CD4-positive, alpha-beta T cell treated with Interferon gamma for 1 hour (primary cell): ENCODE results near the gene SCNN1A.

Experiments
- DNase-seq: peaks from one replicate; pipeline ENCODE4 v3.0.0-alpha.2; 2020

The SCNN1A gene

GRCh38 chr12:6315704-6316597 is 59.4 kb downstream of the SCNN1A start:
- no peak for DNase-seq

GRCh38 chr12:6315184-6315583 is 60.2 kb downstream of the SCNN1A start:
- no peak for DNase-seq

DNA sequence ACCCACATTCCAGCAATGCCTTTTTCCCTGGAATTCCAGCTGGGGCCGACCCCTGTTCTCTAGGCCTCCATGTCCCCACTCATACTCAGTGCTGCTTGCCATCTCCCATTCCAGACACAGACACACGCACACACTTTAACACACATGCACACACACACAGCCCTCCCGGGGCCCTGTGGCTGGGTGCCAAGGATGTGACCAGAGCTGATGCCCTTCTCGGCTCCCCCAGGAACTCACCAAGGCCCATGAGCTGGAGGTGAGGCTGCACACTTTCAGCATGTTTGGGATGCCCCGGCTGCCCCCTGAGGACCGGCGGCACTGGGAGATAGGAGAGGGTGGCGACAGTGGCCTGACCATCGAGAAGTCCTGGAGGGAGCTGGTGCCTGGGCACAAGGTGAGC is 60.6 kb downstream of the SCNN1A start:
- no peak for DNase-seq

DNA sequence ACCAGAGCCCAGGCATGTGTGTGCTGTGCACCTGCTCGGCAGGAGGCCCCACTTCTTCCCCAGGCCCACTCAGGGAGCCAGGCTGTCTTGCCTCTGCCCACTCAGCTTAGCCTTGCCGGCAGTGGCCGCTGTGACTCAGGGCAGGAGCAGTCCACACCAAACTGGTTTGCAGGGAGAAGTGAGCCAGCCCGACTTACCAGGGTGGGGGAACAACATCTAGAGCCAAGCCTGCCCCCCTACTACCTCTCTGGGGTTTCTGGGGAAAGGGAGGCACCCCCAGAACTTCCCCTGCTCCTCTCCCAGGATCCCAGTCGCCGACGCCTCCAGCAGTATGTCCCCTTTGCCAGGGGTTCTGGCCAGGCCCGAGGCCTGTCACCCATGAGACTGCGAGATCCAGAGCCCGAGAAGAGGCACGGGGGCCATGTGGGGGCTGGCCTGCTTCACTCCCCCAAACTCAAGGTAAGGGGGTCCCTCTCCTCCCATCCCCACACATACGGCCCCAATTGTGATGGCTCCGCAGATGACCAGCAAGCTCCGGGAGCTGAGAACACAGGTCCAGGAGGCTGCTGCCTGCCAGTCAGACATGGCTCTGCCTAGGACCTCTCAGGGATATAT is 61.9 kb downstream of the SCNN1A start:
- no peak for DNase-seq

DNA sequence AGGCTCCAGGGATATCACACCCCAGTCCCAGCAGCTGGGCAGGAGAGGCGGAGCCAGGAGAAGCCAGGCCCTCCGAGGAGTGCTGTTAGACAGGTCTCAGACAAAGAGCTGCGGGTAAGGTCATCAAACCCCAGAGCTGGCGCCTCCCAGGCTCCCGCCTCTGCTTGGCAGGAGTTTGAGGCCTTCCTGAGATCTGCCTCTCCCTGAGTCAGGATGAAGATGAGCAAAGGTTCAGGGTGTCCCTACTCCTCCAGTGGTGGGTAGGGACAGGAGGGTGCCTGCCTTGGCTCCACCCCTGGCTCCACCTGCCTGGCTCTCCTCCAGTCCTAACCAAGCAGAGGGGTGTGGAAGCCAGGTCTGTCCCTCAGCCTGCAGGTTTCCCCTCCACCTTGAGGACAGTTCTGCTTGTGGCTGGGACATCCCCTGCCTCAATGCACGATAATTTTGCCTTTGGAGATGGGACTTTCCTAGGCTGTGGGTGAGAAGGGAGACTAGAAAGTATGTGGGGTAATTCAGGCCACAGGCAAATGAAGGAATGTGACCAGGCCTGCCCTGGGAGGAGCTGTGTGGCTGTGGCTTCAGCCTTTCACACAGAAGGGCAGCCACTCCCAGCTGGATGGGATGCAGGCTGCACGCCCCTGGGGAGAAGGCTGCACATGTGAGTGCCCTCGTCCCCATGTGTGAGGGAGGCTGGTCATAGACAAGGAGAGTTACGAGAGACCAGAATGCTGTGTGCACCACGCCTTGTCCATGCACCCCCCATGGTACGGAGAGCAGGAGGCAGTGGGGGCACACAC is 62.6 kb downstream of the SCNN1A start:
- no peak for DNase-seq

- no peak for DNase-seq
These were observed 63.4 kb downstream of the SCNN1A start for GRCh38 chr12:6311822-6312528.

DNA sequence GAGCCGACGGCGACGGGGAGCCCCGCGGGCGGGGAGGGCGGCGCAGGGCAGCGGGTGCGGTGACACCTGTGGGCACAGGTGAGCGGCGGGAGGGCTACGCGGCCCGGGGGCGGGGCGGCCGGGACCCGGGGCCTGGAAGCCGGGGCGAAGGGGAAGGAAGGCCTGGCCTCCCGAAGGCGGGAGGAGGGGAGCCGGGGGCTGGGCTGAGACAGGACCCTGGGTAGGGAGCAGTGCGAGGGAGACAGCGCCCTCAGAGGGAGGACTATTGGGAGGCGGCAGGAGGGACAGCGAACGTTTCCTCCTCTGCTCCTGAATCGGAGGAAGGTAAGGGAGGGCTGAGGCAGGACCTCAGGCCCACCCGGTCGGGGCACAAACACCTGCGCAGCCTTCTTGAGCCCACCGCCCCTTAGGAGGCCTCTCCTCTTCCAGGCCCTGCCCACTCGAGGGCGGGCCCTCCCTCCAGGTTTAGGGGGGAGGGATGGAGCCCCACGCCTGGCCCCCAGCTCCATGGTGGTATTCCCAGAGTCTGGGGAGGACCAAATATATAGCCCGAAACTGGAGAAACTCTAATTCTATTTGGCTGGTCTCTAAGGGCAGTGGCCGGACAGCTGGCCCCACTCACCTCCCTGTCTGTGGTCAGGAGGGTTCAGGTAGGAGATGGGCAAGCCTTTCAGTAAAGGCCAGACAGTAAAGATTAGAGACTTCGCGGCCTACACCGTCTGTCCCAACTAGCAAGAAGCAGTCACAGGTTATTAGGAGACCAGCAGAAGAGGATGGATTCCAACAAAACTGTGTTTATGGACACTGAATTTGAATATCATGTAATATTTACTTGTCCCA is 64.4 kb downstream of the SCNN1A start:
- no peak for DNase-seq

DNA sequence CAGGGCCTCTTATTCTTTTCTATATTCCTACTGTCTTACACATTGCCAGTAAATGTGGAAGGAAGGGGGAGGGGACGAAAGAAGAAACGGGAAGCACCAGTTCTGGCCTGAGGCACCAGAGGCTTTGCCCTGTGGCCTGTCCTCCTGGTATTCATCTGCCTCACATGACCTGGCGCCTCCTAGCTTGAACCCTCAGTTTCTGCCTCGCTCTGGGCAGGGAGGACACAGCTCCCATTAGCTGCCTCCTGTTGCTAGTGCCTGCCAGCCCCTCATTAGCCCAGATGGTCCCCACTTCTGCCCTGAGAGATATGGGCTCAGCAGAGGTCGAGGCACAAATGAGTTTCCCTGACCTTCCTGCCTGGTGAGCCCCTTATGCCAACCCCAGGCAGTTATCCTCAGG is 67.8 kb downstream of the SCNN1A start:
- DNase-seq, result no peak

- DNase-seq, result no peak
These were observed 68.7 kb downstream of the SCNN1A start for GRCh38 chr12:6306599-6307220.

DNA sequence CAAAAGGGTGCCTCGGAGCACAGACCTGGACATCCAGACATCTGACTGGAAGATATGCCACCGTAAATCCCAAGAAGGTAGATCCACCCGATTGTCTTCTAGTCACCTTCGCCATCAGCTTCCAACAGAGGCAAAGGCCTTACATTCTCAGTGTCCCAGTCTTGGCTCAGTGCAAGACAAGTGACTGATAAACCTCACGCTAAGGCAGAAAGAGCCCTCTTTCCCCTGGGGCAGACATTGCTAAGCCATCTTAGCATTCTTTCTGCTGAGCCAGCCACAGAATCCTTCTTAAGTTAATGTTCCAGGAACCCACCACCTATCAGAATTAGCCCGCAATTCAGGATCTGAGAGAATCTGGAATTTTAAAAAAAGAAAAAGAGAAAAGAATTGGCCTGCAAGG is 69.2 kb downstream of the SCNN1A start:
- no peak for DNase-seq

DNA sequence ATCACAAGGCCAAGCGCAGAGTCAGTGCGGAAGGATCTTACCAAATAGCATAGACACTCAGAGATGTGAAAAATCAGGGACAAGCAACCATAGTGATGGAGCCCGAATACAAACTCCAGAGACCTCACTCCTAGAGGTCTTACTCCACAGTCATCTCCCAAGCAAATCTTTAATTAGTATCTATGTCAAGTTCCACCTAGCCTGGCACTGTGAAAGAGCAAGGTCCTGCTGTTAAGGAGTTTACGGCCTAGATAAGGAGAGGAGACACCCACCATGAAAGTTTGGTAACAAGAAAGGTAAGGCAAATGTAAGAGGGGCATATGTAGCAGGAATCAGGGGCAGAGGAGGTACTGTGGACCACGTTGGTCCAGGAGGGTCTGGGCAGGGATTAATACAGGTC is 72.3 kb downstream of the SCNN1A start:
- no peak for DNase-seq

GRCh38 chr12:6302621-6303020 is 72.7 kb downstream of the SCNN1A start:
- DNase-seq, result no peak

DNA sequence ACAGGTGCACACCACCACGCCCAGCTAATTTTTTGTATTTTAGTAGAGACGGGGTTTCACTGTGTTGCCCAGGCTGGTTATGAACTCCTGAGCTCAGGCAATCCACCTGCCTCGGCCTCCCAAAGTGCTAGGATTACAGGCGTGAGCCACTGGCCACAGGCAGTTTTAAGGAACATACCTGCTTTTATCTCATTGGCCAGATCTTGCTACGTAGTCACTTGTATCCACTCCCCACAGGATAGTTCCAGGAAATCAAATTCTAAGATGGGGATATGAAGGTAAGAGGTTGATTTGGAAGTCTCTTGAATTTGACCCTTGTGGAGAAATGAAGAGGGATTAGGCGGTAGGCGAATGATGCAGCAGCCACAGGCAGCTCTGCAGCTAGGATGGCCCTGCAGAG is 73.6 kb downstream of the SCNN1A start:
- no peak for DNase-seq

GRCh38 chr12:6297170-6297569 is 78.2 kb downstream of the SCNN1A start:
- no peak for DNase-seq
